PFSK-1 (cell line): ENCODE results near the gene COG7.

Experiments
- FOXP2 ChIP-seq: optimal IDR thresholded peaks from 2 replicates; pipeline ENCODE3; 2011; ENCODE audit warnings: borderline replicate concordance, control low read depth, inconsistent platforms; ENCODE audit not compliant: insufficient read depth; ENCODE audit errors: extremely low read length, extremely low read depth
- POLR2AphosphoS5 ChIP-seq: IDR thresholded peaks from 2 replicates; pipeline ENCODE4 v1.6.1; 2012; ENCODE audit warnings: low read depth, mild to moderate bottlenecking, control low read depth, low read length, moderate library complexity
- REST ChIP-seq, 2 experiments: IDR thresholded peaks; 2 replicates each; pipeline versions ENCODE4 v1.6.1 to v1.8.0; 2011 to 2012; ENCODE audit warnings: low read depth in 2 of 2, low read length in 2 of 2, control low read depth in 1 of 2, inconsistent platforms in 1 of 2, mild to moderate bottlenecking in 1 of 2, moderate library complexity in 1 of 2; ENCODE audit not compliant: insufficient read depth in 1 of 2
- SIN3A ChIP-seq: IDR thresholded peaks from 2 replicates; pipeline ENCODE4 v1.6.1; 2012; ENCODE audit warnings: mild to moderate bottlenecking, low read length, moderate library complexity, borderline replicate concordance; ENCODE audit not compliant: insufficient read depth
- TAF1 ChIP-seq: IDR thresholded peaks from 2 replicates; pipeline ENCODE4 v1.6.1; 2012; ENCODE audit warnings: low read length, control low read depth, borderline replicate concordance; ENCODE audit not compliant: insufficient read depth

- no peak for TF ChIP-seq TAF1
- TF ChIP-seq SIN3A: no peak
- TF ChIP-seq POLR2AphosphoS5: no peak
- TF ChIP-seq REST (IDR thresholded peaks at IDR 0.05; ENCODE audit: insufficient read depth in 1 of 2, low read depth in 2 of 2, low read length in 2 of 2): no peak
- TF ChIP-seq FOXP2: no peak
These were observed 38.3 kb downstream of the COG7 start for GRCh38 chr16:23414731-23415130.
